Measurements from ENCODE around the gene LCOR.

LCOR gene

DNA sequence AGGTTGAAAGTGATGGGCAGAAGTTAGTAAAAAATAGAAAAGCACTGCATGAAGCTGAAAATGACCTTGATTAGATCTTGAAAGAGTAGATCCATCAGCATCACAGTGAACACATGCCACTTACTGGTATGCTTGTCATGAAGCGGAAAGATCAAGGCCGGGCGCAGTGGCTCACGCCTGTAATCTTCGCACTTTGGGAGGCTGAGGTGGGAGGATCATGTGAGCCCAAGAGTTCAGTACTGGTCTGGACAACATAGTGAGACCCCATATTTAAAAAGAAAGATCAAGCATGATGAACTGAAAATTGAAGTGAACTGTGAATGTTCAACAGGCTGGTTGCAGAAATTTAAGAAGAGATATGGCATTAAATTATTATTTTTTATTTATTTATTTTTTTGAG is 18.0 kb downstream of the LCOR start:
- TF ChIP-seq, protein P1, sequence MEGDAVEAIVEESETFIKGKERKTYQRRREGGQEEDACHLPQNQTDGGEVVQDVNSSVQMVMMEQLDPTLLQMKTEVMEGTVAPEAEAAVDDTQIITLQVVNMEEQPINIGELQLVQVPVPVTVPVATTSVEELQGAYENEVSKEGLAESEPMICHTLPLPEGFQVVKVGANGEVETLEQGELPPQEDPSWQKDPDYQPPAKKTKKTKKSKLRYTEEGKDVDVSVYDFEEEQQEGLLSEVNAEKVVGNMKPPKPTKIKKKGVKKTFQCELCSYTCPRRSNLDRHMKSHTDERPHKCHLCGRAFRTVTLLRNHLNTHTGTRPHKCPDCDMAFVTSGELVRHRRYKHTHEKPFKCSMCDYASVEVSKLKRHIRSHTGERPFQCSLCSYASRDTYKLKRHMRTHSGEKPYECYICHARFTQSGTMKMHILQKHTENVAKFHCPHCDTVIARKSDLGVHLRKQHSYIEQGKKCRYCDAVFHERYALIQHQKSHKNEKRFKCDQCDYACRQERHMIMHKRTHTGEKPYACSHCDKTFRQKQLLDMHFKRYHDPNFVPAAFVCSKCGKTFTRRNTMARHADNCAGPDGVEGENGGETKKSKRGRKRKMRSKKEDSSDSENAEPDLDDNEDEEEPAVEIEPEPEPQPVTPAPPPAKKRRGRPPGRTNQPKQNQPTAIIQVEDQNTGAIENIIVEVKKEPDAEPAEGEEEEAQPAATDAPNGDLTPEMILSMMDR (IDR thresholded peaks at IDR 0.05; ENCODE audit: control extremely low read depth, extremely low read depth, low read depth, missing control alignments): no peak
- POLR2A ChIA-PET: no interaction called here
- CTCF ChIA-PET: no interaction called here
- no peak for DNase-seq (ENCODE audit: extremely low spot score)

DNA sequence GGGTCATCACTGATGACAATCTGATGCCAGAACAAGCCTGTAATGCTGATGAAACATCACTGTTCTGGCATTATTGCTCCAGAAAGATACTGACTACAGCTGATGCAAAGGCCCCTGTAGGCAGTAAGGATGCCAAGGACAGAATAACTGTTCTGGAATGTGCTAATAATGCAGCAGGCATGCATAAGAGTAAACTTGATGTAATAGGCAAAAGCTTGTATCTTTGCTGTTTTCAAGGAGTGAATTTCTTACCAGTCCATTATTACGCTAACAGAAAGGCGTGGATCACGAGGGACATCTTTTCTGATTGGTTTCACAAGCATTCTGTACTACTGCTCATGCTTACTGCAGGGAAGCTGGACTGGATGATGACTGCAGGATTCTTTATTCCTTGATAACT is 18.7 kb downstream of the LCOR start:
- CTCF ChIA-PET: interaction anchor here (1.0 kb wide), 1 partner anchor 46 kb away, joined by 3 read pairs; no protein-coding TSS in a partner anchor

DNA sequence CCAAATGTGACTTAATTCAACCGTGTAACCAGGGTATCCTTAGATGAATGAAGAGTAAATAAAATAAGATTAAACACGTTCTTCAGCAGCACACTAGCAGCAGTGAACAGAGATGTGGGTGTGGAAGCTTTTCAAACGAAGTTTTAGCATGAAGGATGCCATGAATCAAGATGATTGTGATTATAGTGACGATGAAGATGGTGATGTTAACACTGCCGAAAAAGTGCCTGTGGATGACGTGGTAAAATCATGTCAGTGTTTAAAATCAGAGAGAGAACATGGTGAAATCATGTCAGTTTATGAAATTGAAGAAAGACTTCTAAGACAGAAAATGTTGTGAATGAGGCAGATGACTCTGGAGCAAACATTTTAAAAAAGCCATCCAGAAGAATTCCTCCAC is 19.2 kb downstream of the LCOR start:
- POLR2A ChIA-PET: interaction anchor here (0.6 kb wide), 1 partner anchor 18 kb away, joined by 3 read pairs; no protein-coding TSS in a partner anchor
- TF ChIP-seq, protein P1 (IDR thresholded peaks at IDR 0.05; ENCODE audit: control extremely low read depth, extremely low read depth, low read depth, missing control alignments): no peak
- no peak for DNase-seq (ENCODE audit: extremely low spot score)
- CTCF ChIA-PET: interaction anchor here (1.0 kb wide), 1 partner anchor 45 kb away, joined by 3 read pairs; no protein-coding TSS in a partner anchor

More for the DNA sequence above, 18.7 kb downstream of the LCOR start:
- TF ChIP-seq, protein P1 (IDR thresholded peaks at IDR 0.05; ENCODE audit: control extremely low read depth, extremely low read depth, low read depth, missing control alignments): no peak
- no peak for DNase-seq (ENCODE audit: extremely low spot score)
- POLR2A ChIA-PET: interaction anchor here (0.6 kb wide), 1 partner anchor 19 kb away, joined by 3 read pairs; no protein-coding TSS in a partner anchor

DNA sequence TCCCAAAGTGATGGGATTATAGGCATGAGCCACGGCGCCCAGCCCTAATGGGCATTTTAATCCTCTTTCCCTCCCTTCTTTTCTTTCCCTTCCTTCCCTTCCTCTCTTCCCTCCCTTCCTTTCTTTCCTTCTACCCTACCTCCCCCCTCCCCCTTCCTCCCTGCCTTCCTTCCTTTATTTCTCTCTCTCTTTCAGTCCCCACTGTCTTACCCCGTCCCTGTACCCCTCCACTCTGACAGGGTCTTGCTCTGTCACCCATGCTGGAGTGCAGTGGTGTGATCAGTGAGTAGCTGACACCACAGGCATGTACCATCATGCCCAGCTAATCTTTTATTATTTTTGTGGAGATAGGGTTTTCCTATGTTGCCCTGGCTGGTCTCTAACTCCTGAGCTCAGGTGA is 24.2 kb downstream of the LCOR start:
- ChIA-PET POLR2A (no interaction called here), CTCF (interaction anchor here (1.8 kb wide), 1 partner anchor 12 kb away, joined by 5 read pairs; no protein-coding TSS in a partner anchor)
- no peak for DNase-seq (ENCODE audit: extremely low spot score)
- TF ChIP-seq, protein P1 (IDR thresholded peaks at IDR 0.05; ENCODE audit: control extremely low read depth, extremely low read depth, low read depth, missing control alignments): no peak

DNA sequence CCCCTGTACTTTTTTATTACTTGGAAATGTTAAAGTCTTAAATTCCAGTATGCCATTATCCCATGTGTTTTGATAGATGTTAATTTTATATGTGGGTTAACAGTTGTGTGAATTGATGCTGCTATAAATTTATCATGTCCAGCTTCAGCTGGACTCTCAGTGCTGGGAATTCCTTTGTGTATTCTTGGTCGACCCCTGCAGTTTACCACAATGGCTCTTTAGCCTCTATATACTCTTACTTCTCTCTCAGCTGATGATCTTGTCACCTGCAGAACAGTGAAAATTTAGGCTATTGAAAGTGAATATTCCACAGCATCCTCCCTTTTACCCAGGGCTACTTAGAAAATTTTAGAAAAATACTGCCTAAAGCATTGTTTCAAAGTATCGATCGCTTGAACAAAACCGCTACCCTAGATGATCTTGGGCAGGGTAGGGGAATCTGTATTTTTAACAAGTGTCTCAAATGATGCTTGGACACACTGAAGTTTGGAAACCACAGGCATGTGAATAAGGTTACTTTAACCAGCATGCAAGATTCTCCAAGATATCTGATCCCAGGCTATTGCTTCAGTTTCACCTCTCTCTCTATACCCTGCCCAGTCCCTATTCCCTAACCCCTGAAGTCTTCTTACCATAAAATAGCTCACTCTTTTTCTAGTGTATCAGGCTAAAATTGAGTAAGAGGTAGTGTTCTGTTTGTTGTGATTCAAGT is 25.4 kb downstream of the LCOR start:
- ChIA-PET CTCF (interaction anchor here (1.4 to 1.8 kb wide), 2 partner anchors 13 to 21 kb away, joined by 3 to 5 read pairs; no protein-coding TSS in a partner anchor), POLR2A (no interaction called here)
- TF ChIP-seq, protein P1 (IDR thresholded peaks at IDR 0.05; ENCODE audit: control extremely low read depth, extremely low read depth, low read depth, missing control alignments): no peak
- no peak for DNase-seq (ENCODE audit: extremely low spot score)

DNA sequence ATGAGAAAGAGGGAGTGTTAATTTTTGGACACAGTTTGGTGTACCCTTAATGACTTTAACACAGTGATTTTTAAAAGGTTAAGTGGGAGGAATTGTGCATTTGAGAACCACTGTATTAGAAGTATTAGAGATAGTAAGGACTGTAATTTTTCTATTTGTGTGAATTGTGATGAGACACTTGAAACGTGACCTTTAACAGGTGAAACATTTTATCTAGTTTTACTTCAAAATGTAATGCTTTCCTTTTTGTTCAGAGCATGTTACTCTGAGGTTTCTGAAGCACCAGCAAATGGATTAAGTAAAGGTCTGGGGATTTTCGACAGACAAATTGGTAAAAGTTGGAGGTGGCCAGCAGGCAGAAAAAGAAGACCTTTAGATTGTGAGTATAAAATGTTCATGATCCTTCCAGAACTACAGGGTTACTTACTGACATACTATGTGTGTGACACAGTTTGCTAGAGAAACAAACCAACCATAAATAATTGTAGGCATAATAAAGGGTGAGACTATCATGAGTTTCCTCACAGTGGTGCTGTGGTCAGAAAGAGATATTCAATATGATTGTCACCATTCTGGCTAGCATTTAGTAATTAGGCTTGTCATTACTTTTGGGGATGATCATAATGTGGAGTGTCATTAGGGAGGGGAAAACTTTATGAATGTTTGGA is 26.1 kb downstream of the LCOR start:
- CTCF ChIA-PET: interaction anchor here (1.4 kb wide), 1 partner anchor 22 kb away, joined by 3 read pairs; no protein-coding TSS in a partner anchor
- TF ChIP-seq, protein P1 (IDR thresholded peaks at IDR 0.05; ENCODE audit: control extremely low read depth, extremely low read depth, low read depth, missing control alignments): no peak
- no peak for DNase-seq (ENCODE audit: extremely low spot score)
- POLR2A ChIA-PET: no interaction called here
